Caco-2 (cell line): ENCODE measurements around the gene LRRK1. TPM values are rescaled to one million over a fixed set of nuclear protein-coding genes. Genes with fewer than 3 reads are reported as not detected.

ENCODE experiments used
- BruUV-seq: library from RNA; stranded (reverse); fragments of 400-500 nt; replicated peaks from 2 replicates; lab custom pipeline; 2021; lab: Mats Ljungman, UMichigan
- CTCF ChIA-PET: fragments of 300-600 bp; sonication (Branson Sonifier 250); formaldehyde crosslinking; loops from one replicate; lab custom pipeline; 2022; ENCODE audit warnings: antibody characterized with exemption; lab: Charles Lee
- POLR2A ChIA-PET: fragments of 300-600 bp; sonication (Branson Sonifier 250); formaldehyde crosslinking; loops from one replicate; lab custom pipeline; 2022; ENCODE audit warnings: antibody characterized with exemption; lab: Charles Lee
- DNase-seq, 2 experiments: peaks; one replicate each; pipeline versions ENCODE4 v3.0.0 to v3.0.0-alpha.2; 2020 to 2022
- H3K27me3 ChIP-seq: replicated peaks from 2 replicates; pipeline ENCODE4 v1.6.0; 2011; ENCODE audit warnings: low read length; ENCODE audit not compliant: control insufficient read depth, insufficient read depth
- H3K36me3 ChIP-seq: 2 replicates; pipeline ENCODE4 v1.5.1; 2011; ENCODE audit warnings: low read length; ENCODE audit not compliant: control insufficient read depth, insufficient read depth
- H3K4me1 ChIP-seq: fragments of 250-450 bp; sonication (Bioruptor Pico); 2 replicates; pipeline ENCODE4 v1.5.1; 2020; ENCODE audit warnings: mild to moderate bottlenecking
- H3K4me3 ChIP-seq: 2 replicates; pipeline ENCODE4 v1.5.1; 2011; ENCODE audit warnings: low read depth, mild to moderate bottlenecking, control low read depth, low read length
- H3K9me3 ChIP-seq: fragments of 250-450 bp; sonication (Bioruptor Pico); 2 replicates; pipeline ENCODE4 v1.5.1; 2020; ENCODE audit warnings: mild to moderate bottlenecking, moderate library complexity
- H3K27ac Mint-ChIP-seq: one replicate; pipeline ENCODE4 v1.8.0; 2022; ENCODE audit warnings: mixed read lengths; ENCODE audit not compliant: unreplicated experiment
- H3K27me3 Mint-ChIP-seq: one replicate; pipeline ENCODE4 v1.8.0; 2022; ENCODE audit warnings: mixed read lengths; ENCODE audit not compliant: insufficient read depth, unreplicated experiment
- H3K36me3 Mint-ChIP-seq: one replicate; pipeline ENCODE4 v1.8.0; 2022; ENCODE audit warnings: mild to moderate bottlenecking, mixed read lengths; ENCODE audit not compliant: insufficient read depth, unreplicated experiment
- H3K4me1 Mint-ChIP-seq: one replicate; pipeline ENCODE4 v1.8.0; 2022; ENCODE audit warnings: low read depth, mixed read lengths; ENCODE audit not compliant: unreplicated experiment
- H3K4me3 Mint-ChIP-seq: one replicate; pipeline ENCODE4 v1.8.0; 2022; ENCODE audit warnings: mild to moderate bottlenecking, moderate library complexity, mixed read lengths; ENCODE audit not compliant: unreplicated experiment
- H3K9me3 Mint-ChIP-seq: one replicate; pipeline ENCODE4 v1.8.0; 2022; ENCODE audit warnings: mixed read lengths; ENCODE audit not compliant: unreplicated experiment
- intact Hi-C: fragments of 100-400 bp; cut with micrococcal nuclease; formaldehyde crosslinking; loops from one replicate; pipeline ENCODE4 v1.10.0; 2022; ENCODE audit not compliant: unreplicated experiment
- total RNA-seq: library from RNA; stranded (reverse); gene quantifications from 2 replicates; pipeline ENCODE4 v1.2.3, GENCODE V29; 2022
- TF ChIP-seq, protein P1 (sequence below), 2 experiments: fragments of 200-600 bp in 1 of 2; IDR thresholded peaks; 1 replicate in 1 of 2; 2 replicates in 1 of 2; pipeline versions ENCODE4 v1.5.1 to v1.8.0; 2011 to 2022; ENCODE audit warnings: antibody characterized with exemption in 1 of 2, control low read depth in 1 of 2, inconsistent platforms in 1 of 2, low read depth in 1 of 2, low read length in 1 of 2, mild to moderate bottlenecking in 1 of 2, moderate library complexity in 1 of 2; ENCODE audit not compliant: insufficient read depth in 1 of 2, severe bottlenecking in 1 of 2, unreplicated experiment in 1 of 2

LRRK1 gene
- total RNA-seq, 1 experiment from 2014 or later, result 12.0 TPM

DNA sequence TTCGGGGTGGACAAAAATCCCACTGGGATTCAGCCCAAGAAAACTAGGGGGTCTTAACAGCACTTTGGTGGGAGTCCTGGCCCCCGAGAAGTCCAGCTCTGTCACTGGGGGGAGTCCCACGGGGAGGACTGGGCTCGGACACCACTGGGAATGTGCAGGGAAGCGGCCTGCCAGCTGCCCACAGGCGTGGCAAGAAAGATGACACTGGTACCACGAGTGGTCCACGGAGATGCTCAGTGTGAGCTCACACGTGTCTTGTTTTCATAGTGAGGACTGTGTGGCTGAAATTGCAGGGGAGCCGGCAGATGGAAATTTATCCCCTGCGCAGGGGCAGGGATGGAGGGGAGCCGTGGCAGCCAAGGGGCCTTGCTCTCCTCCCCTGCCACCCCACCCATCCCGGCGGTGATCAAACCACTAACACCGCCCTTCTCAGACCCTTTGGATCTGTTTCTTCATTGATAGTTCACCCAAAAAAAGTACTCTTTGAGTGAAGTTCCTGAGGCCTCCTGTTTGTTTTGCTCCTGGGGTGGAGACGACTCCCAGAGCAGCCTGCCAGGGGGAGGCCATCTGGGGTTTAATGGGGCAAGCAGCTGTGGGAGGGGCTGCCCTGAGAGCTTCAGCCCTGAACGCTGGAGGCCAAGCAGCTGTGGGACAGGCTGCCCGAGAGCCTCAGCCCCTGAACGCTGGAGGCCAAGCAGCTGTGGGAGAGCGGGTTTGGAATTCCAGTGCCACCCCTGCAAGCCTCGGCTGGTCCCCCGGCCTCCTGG is 130.9 kb downstream of the LRRK1 start:
- no peaks in the 10 kb centered on the region for H3K36me3 Mint-ChIP-seq

DNA sequence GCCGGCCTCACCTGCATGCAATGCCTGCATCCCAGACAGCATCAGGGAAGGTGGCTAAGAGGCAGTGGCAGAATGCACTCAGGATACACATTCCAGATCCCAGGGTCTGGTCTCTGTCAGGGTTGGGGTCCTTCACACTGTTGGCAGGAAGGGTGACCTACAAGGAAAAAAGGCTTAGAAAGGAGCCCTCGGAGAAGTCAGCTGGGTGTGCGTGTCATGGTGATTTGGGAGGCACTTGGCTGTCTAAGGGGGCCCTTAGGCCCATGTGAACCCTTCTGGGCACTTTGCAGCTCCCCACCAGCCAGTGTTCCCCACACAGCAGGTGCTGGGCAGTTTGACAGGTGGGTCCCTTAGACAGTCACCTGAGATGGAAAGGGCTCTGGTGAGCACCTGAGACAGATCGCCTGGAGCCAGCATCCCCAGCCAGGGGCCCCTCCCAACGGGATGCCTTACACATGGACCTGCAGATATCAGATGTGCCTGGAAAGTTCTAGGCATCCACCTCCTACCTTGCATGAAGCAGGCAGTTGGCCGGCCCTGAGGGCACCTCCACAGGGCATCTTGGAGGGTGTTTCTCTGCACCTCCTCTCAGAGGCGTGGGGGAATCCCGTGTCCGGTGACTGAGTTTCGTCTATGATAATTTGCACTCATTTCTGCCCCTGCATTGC is 131.6 kb downstream of the LRRK1 start:
- CTCF ChIA-PET, result no interaction called here
- no peak for DNase-seq
- Histone ChIP-seq H3K36me3 (no peaks in the 10 kb centered on the region), H3K9me3 (no peaks in the 10 kb centered on the region), H3K27me3 (no peaks in the 10 kb centered on the region), H3K4me1 (no peaks in the 10 kb centered on the region), H3K4me3 (no peak overlapping the region)
- no peak overlapping the region for H3K27ac Mint-ChIP-seq
- no peaks in the 10 kb centered on the region for H3K9me3 Mint-ChIP-seq
- POLR2A ChIA-PET, result no interaction called here
- no TSS peak for BruUV-seq
- H3K4me3 Mint-ChIP-seq, result no peak overlapping the region
- no peaks in the 10 kb centered on the region for H3K4me1 Mint-ChIP-seq
- no peaks in the 10 kb centered on the region for H3K27me3 Mint-ChIP-seq
- intact Hi-C loops, result no loop called here
- no peaks in the 10 kb centered on the region for H3K36me3 Mint-ChIP-seq
- TF ChIP-seq, protein P1, sequence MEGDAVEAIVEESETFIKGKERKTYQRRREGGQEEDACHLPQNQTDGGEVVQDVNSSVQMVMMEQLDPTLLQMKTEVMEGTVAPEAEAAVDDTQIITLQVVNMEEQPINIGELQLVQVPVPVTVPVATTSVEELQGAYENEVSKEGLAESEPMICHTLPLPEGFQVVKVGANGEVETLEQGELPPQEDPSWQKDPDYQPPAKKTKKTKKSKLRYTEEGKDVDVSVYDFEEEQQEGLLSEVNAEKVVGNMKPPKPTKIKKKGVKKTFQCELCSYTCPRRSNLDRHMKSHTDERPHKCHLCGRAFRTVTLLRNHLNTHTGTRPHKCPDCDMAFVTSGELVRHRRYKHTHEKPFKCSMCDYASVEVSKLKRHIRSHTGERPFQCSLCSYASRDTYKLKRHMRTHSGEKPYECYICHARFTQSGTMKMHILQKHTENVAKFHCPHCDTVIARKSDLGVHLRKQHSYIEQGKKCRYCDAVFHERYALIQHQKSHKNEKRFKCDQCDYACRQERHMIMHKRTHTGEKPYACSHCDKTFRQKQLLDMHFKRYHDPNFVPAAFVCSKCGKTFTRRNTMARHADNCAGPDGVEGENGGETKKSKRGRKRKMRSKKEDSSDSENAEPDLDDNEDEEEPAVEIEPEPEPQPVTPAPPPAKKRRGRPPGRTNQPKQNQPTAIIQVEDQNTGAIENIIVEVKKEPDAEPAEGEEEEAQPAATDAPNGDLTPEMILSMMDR (IDR thresholded peaks at IDR 0.05; ENCODE audit: insufficient read depth in 1 of 2, low read depth in 1 of 2, low read length in 1 of 2, severe bottlenecking in 1 of 2, unreplicated experiment in 1 of 2), result no peak

More for the DNA sequence above, 130.9 kb downstream of the LRRK1 start:
- TF ChIP-seq, protein P1 (IDR thresholded peaks at IDR 0.05; ENCODE audit: insufficient read depth in 1 of 2, low read depth in 1 of 2, low read length in 1 of 2, severe bottlenecking in 1 of 2, unreplicated experiment in 1 of 2), result no peak
- H3K4me3 Mint-ChIP-seq, result no peak overlapping the region
- H3K4me1 Mint-ChIP-seq, result no peaks in the 10 kb centered on the region
- no peak overlapping the region for H3K4me3 ChIP-seq
- H3K9me3 Mint-ChIP-seq, result no peaks in the 10 kb centered on the region
- no peaks in the 10 kb centered on the region for H3K36me3 ChIP-seq
- POLR2A ChIA-PET, result no interaction called here
- intact Hi-C loops, result no loop called here
- no peaks in the 10 kb centered on the region for H3K27me3 ChIP-seq
- DNase-seq, result no peak
- CTCF ChIA-PET, result no interaction called here
- H3K27me3 Mint-ChIP-seq, result no peaks in the 10 kb centered on the region
- BruUV-seq, result no TSS peak
- H3K9me3 ChIP-seq, result no peaks in the 10 kb centered on the region
- H3K27ac Mint-ChIP-seq, result no peak overlapping the region
- H3K4me1 ChIP-seq, result no peaks in the 10 kb centered on the region

DNA sequence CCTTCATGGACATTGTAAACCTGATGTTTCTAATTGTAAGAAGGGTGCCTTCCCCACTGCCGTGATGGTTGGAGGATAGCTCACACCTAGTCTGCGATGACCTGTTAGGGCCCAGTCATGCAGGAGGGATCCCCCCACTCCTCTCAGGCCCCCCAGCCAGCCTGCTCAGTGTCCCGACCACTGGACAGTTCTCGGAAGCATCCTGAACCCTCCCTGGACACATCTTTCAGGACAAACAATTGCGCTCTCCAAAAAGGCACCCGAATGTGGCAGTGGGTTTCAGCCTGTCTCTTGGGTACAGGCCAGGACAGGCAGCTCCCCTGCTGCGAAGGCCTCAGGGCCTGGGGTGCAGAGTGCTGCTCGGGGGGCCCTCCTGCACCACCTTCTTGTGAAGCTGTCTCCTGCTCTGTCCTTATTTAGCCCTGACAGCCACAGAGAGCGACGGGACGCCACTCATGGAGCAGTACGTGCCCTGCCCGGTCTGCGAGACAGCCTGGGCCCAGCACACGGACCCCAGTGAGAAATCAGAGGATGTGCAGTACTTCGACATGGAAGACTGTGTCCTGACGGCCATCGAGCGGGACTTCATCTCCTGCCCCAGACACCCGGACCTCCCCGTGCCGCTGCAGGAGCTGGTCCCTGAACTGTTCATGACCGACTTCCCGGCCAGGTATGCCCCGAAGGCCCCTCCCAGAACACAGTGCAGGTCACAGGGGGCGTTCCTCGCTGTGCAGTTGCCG is 132.3 kb downstream of the LRRK1 start:
- H3K36me3 Mint-ChIP-seq, result no peaks in the 10 kb centered on the region
- no peak overlapping the region for H3K27ac Mint-ChIP-seq
- H3K9me3 Mint-ChIP-seq, result no peaks in the 10 kb centered on the region
- Histone ChIP-seq H3K4me1 (no peaks in the 10 kb centered on the region), H3K27me3 (no peaks in the 10 kb centered on the region), H3K4me3 (no peak overlapping the region), H3K9me3 (no peaks in the 10 kb centered on the region), H3K36me3 (no peaks in the 10 kb centered on the region)
- no TSS peak for BruUV-seq
- intact Hi-C loops, result no loop called here
- TF ChIP-seq, protein P1 (IDR thresholded peaks at IDR 0.05; ENCODE audit: insufficient read depth in 1 of 2, low read depth in 1 of 2, low read length in 1 of 2, severe bottlenecking in 1 of 2, unreplicated experiment in 1 of 2), result no peak
- DNase-seq, result no peak
- POLR2A ChIA-PET, result no interaction called here
- CTCF ChIA-PET, result no interaction called here
- no peaks in the 10 kb centered on the region for H3K27me3 Mint-ChIP-seq
- H3K4me1 Mint-ChIP-seq, result no peaks in the 10 kb centered on the region
- H3K4me3 Mint-ChIP-seq, result no peak overlapping the region
